Measurements from ENCODE around the gene LRSAM1. TPM values are rescaled to one million over a fixed set of nuclear protein-coding genes. Genes with fewer than 3 reads are reported as not detected.

The LRSAM1 gene
- total RNA-seq, 1 donor from 2014 or later = 6.7 TPM

DNA sequence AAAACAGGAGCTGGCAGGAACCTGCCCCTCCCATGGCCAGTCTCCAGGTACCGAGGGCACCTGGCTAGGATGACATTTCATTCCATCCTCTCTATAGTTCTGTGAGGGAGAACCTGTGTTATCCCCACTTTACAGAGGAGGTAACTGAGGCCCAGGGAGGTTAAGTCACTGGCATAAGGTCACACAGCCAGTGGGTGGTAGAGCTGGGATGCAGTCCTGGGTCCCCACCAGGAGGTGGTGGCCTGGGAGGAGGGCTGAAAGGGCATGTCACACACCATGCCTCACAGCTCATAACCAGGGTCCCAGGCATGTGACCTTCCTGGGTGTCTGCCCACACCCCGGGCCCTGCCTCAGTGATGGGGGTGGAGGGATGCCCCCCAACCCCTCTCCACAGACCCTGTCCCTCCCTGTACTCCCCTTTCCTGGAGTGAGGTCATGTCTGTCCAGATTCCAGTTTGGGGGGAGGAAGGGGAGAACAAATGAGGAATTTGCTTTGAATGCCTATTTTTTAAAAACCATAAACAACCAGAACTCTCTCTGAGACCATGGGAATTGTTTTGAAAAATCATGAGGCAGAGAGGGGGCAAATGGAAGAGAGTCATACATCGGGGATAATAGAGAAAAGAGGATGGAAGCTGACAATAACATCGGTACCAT is 83.1 kb downstream of the LRSAM1 start:
- H3K4me3 Mint-ChIP-seq = no peak overlapping the region
- Histone ChIP-seq H3K27ac (no peak overlapping the region), H3K36me3 (no peaks in the 10 kb centered on the region), H3K79me2 (ENCODE audit: low read depth) (no peaks in the 10 kb centered on the region), H3K9ac (no peak overlapping the region), H3F3A (ENCODE audit: low read depth) (peaks cover 21% of the 10 kb centered on the region), H2AFZ (replicated peaks) (no peak overlapping the region), H3K27me3 (no peaks in the 10 kb centered on the region), H3K4me1 (peaks cover 12% of the 10 kb centered on the region), H3K4me3 (no peak overlapping the region), H4K20me1 (ENCODE audit: low read depth) (peaks cover 11% of the 10 kb centered on the region), H3K4me2 (no peak overlapping the region), H3K9me3 (ENCODE audit: low read depth) (no peaks in the 10 kb centered on the region)
- H3K27ac Mint-ChIP-seq = peak overlapping the region; percentile 92
- H3K4me1 Mint-ChIP-seq = peaks cover 15% of the 10 kb centered on the region
- TF ChIP-seq, protein P1, sequence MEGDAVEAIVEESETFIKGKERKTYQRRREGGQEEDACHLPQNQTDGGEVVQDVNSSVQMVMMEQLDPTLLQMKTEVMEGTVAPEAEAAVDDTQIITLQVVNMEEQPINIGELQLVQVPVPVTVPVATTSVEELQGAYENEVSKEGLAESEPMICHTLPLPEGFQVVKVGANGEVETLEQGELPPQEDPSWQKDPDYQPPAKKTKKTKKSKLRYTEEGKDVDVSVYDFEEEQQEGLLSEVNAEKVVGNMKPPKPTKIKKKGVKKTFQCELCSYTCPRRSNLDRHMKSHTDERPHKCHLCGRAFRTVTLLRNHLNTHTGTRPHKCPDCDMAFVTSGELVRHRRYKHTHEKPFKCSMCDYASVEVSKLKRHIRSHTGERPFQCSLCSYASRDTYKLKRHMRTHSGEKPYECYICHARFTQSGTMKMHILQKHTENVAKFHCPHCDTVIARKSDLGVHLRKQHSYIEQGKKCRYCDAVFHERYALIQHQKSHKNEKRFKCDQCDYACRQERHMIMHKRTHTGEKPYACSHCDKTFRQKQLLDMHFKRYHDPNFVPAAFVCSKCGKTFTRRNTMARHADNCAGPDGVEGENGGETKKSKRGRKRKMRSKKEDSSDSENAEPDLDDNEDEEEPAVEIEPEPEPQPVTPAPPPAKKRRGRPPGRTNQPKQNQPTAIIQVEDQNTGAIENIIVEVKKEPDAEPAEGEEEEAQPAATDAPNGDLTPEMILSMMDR (IDR thresholded peaks at IDR 0.05) = no peak
- TF ChIP-seq EZH2 (IDR thresholded peaks at IDR 0.05) = no peak
- no peak for TF ChIP-seq EZH2phosphoT487 (IDR thresholded peaks at IDR 0.05)
- no peaks in the 10 kb centered on the region for H3K36me3 Mint-ChIP-seq
- no peaks in the 10 kb centered on the region for H3K9me3 Mint-ChIP-seq
- no peak for DNase-seq (ENCODE audit: low spot score)
- H3K27me3 Mint-ChIP-seq (ENCODE audit: insufficient read depth, low read depth) = peaks cover 3% of the 10 kb centered on the region

DNA sequence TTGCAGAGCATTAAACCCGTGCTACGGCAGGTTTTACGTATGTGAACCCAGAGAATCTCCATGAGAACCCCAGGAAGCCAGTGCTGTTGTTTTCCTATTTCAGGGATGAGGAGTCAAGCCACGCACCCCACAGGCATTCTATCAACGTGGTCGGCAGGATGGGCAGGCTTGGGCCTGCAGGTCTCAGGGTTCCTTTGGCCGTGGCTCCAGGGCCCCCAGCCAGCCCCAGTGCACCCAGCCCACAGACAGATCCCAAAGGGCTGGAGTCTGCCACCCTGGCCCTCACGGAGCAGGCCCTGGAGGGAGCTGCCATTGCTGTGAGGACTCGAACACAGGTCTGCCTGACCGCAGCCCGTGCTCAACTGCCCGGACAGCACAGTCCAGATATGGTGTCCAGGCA is 83.6 kb downstream of the LRSAM1 start:
- no peak overlapping the region for H3K4me3 ChIP-seq
- no peak overlapping the region for H2AFZ ChIP-seq (replicated peaks)
- Mint-ChIP-seq H3K4me3 (no peak overlapping the region), H3K27me3 (ENCODE audit: insufficient read depth, low read depth) (peaks cover 3% of the 10 kb centered on the region), H3K4me1 (peaks cover 12% of the 10 kb centered on the region), H3K36me3 (no peaks in the 10 kb centered on the region), H3K9me3 (no peaks in the 10 kb centered on the region), H3K27ac (peak overlapping the region; percentile 92)
- no peak overlapping the region for H3K27ac ChIP-seq
- H3F3A ChIP-seq (ENCODE audit: low read depth) = peaks cover 16% of the 10 kb centered on the region
- no peaks in the 10 kb centered on the region for H3K9me3 ChIP-seq (ENCODE audit: low read depth)
- no peak overlapping the region for H3K4me2 ChIP-seq
- H3K36me3 ChIP-seq = no peaks in the 10 kb centered on the region
- H3K4me1 ChIP-seq = peaks cover 12% of the 10 kb centered on the region
- TF ChIP-seq EZH2phosphoT487 (IDR thresholded peaks at IDR 0.05) (no peak), EZH2 (IDR thresholded peaks at IDR 0.05) (no peak)
- TF ChIP-seq, protein P1 (IDR thresholded peaks at IDR 0.05) = no peak
- DNase-seq (ENCODE audit: low spot score) = no peak
- peaks cover 11% of the 10 kb centered on the region for H4K20me1 ChIP-seq (ENCODE audit: low read depth)
- no peaks in the 10 kb centered on the region for H3K79me2 ChIP-seq (ENCODE audit: low read depth)
- H3K27me3 ChIP-seq = no peaks in the 10 kb centered on the region
- H3K9ac ChIP-seq = no peak overlapping the region

DNA sequence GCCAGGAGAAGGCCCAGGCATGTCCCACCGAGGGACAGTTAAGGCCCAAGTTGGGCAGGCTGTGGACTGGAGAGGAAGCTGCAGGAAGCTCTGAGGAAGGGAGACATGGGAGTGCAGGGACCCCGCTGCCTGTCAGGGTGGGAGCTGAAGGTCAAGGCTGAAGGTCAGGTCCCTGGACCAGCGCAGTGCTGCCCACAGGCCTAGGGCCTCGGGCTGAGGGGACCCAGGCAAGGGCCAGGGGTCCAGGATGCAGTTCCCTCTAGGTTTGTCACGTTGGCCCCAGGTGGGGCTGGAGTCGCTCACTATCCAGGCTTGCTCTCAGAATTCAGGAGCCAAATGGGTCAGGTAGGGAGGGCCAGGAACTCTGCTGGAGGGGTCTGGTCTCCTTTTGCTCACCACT is 84.1 kb downstream of the LRSAM1 start:
- H3K4me2 ChIP-seq = no peak overlapping the region
- H3K27ac ChIP-seq = no peak overlapping the region
- H3F3A ChIP-seq (ENCODE audit: low read depth) = peaks cover 14% of the 10 kb centered on the region
- H3K9ac ChIP-seq = no peak overlapping the region
- no peak overlapping the region for H2AFZ ChIP-seq (replicated peaks)
- H3K27me3 ChIP-seq = no peaks in the 10 kb centered on the region
- Mint-ChIP-seq H3K27ac (no peak overlapping the region), H3K4me3 (no peak overlapping the region), H3K9me3 (no peaks in the 10 kb centered on the region), H3K27me3 (ENCODE audit: insufficient read depth, low read depth) (peaks cover 4% of the 10 kb centered on the region), H3K4me1 (peaks cover 10% of the 10 kb centered on the region), H3K36me3 (no peaks in the 10 kb centered on the region)
- no peaks in the 10 kb centered on the region for H3K36me3 ChIP-seq
- no peak for DNase-seq (ENCODE audit: low spot score)
- no peaks in the 10 kb centered on the region for H3K9me3 ChIP-seq (ENCODE audit: low read depth)
- peaks cover 12% of the 10 kb centered on the region for H3K4me1 ChIP-seq
- H3K79me2 ChIP-seq (ENCODE audit: low read depth) = no peaks in the 10 kb centered on the region
- H4K20me1 ChIP-seq (ENCODE audit: low read depth) = peaks cover 11% of the 10 kb centered on the region
- TF ChIP-seq EZH2 (IDR thresholded peaks at IDR 0.05) = no peak
- TF ChIP-seq, protein P1 (IDR thresholded peaks at IDR 0.05) = no peak
- TF ChIP-seq EZH2phosphoT487 (IDR thresholded peaks at IDR 0.05) = no peak
- no peak overlapping the region for H3K4me3 ChIP-seq
